A172 (cell line): Measurements from ENCODE around the gene TACC2. TPM values are rescaled to one million over a fixed set of nuclear protein-coding genes. Genes with fewer than 3 reads are reported as not detected.
A peak's percentile ranks its signal among the peaks of the same experiment; 100 is the strongest.

Source experiments
- DNase-seq: peaks from one replicate; pipeline ENCODE4 v3.0.0-alpha.2; 2015; ENCODE audit warnings: low spot score
- total RNA-seq: library from RNA; depleted of rRNA; stranded (reverse); fragments of >200 nt; shearing (Covaris generic); gene quantifications from 2 replicates; pipeline ENCODE4 v1.2.3, GENCODE V29; 2014; rRNA removed

TACC2 gene
- total RNA-seq, 1 experiment from 2014 or later, result 8.5 TPM

GRCh38 chr10:122296363-122297120 is 307.6 kb downstream of the TACC2 start:
- no peak for DNase-seq

- no peak for DNase-seq
Observed at GRCh38 chr10:122297583-122297982, 308.6 kb downstream of the TACC2 start.

- no peak for DNase-seq
Observed at GRCh38 chr10:122298206-122298597, 309.2 kb downstream of the TACC2 start.

GRCh38 chr10:122298598-122299301 is 309.8 kb downstream of the TACC2 start:
- DNase-seq, result peak; percentile 62

GRCh38 chr10:122299423-122300075 is 310.6 kb downstream of the TACC2 start:
- DNase-seq, result no peak

- DNase-seq, result peak; percentile 90
Observed at GRCh38 chr10:122301055-122301810, 312.3 kb downstream of the TACC2 start.

- no peak for DNase-seq
Observed at GRCh38 chr10:122301811-122302115, 312.8 kb downstream of the TACC2 start.

GRCh38 chr10:122302315-122302714 is 313.4 kb downstream of the TACC2 start:
- no peak for DNase-seq

- no peak for DNase-seq
Observed at GRCh38 chr10:122303271-122304053, 314.5 kb downstream of the TACC2 start.

Other genes with a start within 250 kb of the TACC2 start
- gene ATE1, start 61.1 kb upstream of the TACC2 start, total RNA-seq, result 10.6 and 11.6 TPM in 2 replicates
- 30.0 and 38.8 TPM in 2 replicates for gene NSMCE4A, start 13.9 kb upstream of the TACC2 start, total RNA-seq